H9 (cell line): Measurements from ENCODE around the gene EFCAB6. TPM values are rescaled to one million over a fixed set of nuclear protein-coding genes. Genes with fewer than 3 reads are reported as not detected.

Experiments
- DNase-seq: peaks from one replicate; pipeline ENCODE4 v3.0.0-alpha.2; 2017
- H2AFZ ChIP-seq: one replicate; pipeline ENCODE4 v1.6.1; 2013; ENCODE audit warnings: mild to moderate bottlenecking, low read length, control low read depth, moderate library complexity
- H2AK5ac ChIP-seq: 2 replicates; pipeline ENCODE4 v1.6.1; 2013; ENCODE audit warnings: low read length, control low read depth, mixed read lengths; ENCODE audit not compliant: insufficient read length
- H2BK120ac ChIP-seq: one replicate; pipeline ENCODE4 v1.6.1; 2013; ENCODE audit warnings: low read depth, mild to moderate bottlenecking, low read length, control low read depth, inconsistent platforms; ENCODE audit not compliant: poor library complexity, severe bottlenecking
- H2BK12ac ChIP-seq: 2 replicates; pipeline ENCODE4 v1.6.1; 2013; ENCODE audit warnings: low read length, control low read depth, mixed read lengths, low read depth; ENCODE audit not compliant: insufficient read length
- H2BK15ac ChIP-seq: 2 replicates; pipeline ENCODE4 v1.6.1; 2013; ENCODE audit warnings: low read depth, low read length, control low read depth
- H2BK20ac ChIP-seq: one replicate; pipeline ENCODE4 v1.6.1; 2013; ENCODE audit warnings: low read depth, mild to moderate bottlenecking, low read length, control low read depth, inconsistent platforms; ENCODE audit not compliant: poor library complexity, severe bottlenecking
- H2BK5ac ChIP-seq: 2 replicates; pipeline ENCODE4 v1.6.1; 2013; ENCODE audit warnings: low read length, control low read depth, mixed read lengths; ENCODE audit not compliant: insufficient read length
- H3K14ac ChIP-seq: 2 replicates; pipeline ENCODE4 v1.6.1; 2013; ENCODE audit warnings: low read length, control low read depth; ENCODE audit not compliant: insufficient read depth
- H3K18ac ChIP-seq: 2 replicates; pipeline ENCODE4 v1.6.1; 2013; ENCODE audit warnings: low read depth, mild to moderate bottlenecking, mixed read lengths, low read length, control low read depth; ENCODE audit not compliant: insufficient read length
- H3K23ac ChIP-seq: 2 replicates; pipeline ENCODE4 v1.6.1; 2013; ENCODE audit warnings: low read length, control low read depth, mixed read lengths, low read depth; ENCODE audit not compliant: insufficient read length
- H3K23me2 ChIP-seq: 2 replicates; pipeline ENCODE4 v1.6.1; 2013; ENCODE audit warnings: low read depth, mild to moderate bottlenecking, mixed read lengths, low read length, control low read depth; ENCODE audit not compliant: insufficient read length, poor library complexity, severe bottlenecking
- H3K27ac ChIP-seq: 2 replicates; pipeline ENCODE4 v1.5.1; 2013; ENCODE audit warnings: low read length, control low read depth, mixed read lengths, low read depth; ENCODE audit not compliant: insufficient read length
- H3K27me3 ChIP-seq: 2 replicates; pipeline ENCODE4 v1.6.1; 2013; ENCODE audit warnings: low read length, control low read depth, inconsistent platforms; ENCODE audit not compliant: insufficient read depth
- H3K4ac ChIP-seq: 2 replicates; pipeline ENCODE4 v1.6.1; 2013; ENCODE audit warnings: low read depth, mild to moderate bottlenecking, control low read depth, inconsistent platforms, low read length, moderate library complexity
- H3K4me1 ChIP-seq: 2 replicates; pipeline ENCODE4 v1.6.1; 2013; ENCODE audit warnings: low read length, control low read depth, inconsistent platforms; ENCODE audit not compliant: insufficient read depth
- H3K4me2 ChIP-seq: 2 replicates; pipeline ENCODE4 v1.6.1; 2013; ENCODE audit warnings: low read length, control low read depth, mixed read lengths; ENCODE audit not compliant: insufficient read length, insufficient read depth
- H3K56ac ChIP-seq: 2 replicates; pipeline ENCODE4 v1.6.1; 2013; ENCODE audit warnings: low read depth, mild to moderate bottlenecking, mixed read lengths, low read length, control low read depth; ENCODE audit not compliant: insufficient read length
- H3K79me1 ChIP-seq: 2 replicates; pipeline ENCODE4 v1.6.1; 2013; ENCODE audit warnings: low read depth, mild to moderate bottlenecking, moderate library complexity, low read length, control low read depth, inconsistent platforms; ENCODE audit not compliant: insufficient read depth, poor library complexity, severe bottlenecking
- H3K79me2 ChIP-seq: 2 replicates; pipeline ENCODE4 v1.6.1; 2013; ENCODE audit warnings: low read length, control low read depth, inconsistent platforms; ENCODE audit not compliant: insufficient read depth
- H3K9ac ChIP-seq: 2 replicates; pipeline ENCODE4 v1.6.1; 2013; ENCODE audit warnings: low read length, control low read depth, mixed read lengths; ENCODE audit not compliant: insufficient read length; ENCODE audit errors: extremely low read depth
- H3K9me3 ChIP-seq: one replicate; pipeline ENCODE4 v1.6.1; 2013; ENCODE audit warnings: low read depth, low read length, inconsistent platforms; ENCODE audit not compliant: control insufficient read depth
- H3T11ph ChIP-seq: one replicate; pipeline ENCODE4 v1.6.1; 2013; ENCODE audit warnings: mild to moderate bottlenecking, low read length, control low read depth, inconsistent platforms
- H4K20me1 ChIP-seq: one replicate; pipeline ENCODE4 v1.6.1; 2013; ENCODE audit not compliant: control insufficient read depth, insufficient read length, insufficient read depth
- H4K5ac ChIP-seq: 2 replicates; pipeline ENCODE4 v1.6.1; 2013; ENCODE audit warnings: low read depth, mild to moderate bottlenecking, mixed read lengths, low read length, control low read depth; ENCODE audit not compliant: insufficient read length
- H4K8ac ChIP-seq: replicated peaks from 2 replicates; pipeline ENCODE4 v1.6.1; 2013; ENCODE audit warnings: low read length, control low read depth, mixed read lengths, low read depth; ENCODE audit not compliant: insufficient read length
- H4K91ac ChIP-seq: 2 replicates; pipeline ENCODE4 v1.6.1; 2013; ENCODE audit warnings: low read depth, mild to moderate bottlenecking, moderate library complexity, mixed read lengths, low read length, control low read depth; ENCODE audit not compliant: insufficient read length
- H3K27ac Mint-ChIP-seq, 3 experiments: 2 replicates in 2 of 3; 3 replicates in 1 of 3; pipeline ENCODE4 v1.8.0; 2020 to 2021; ENCODE audit warnings: mixed read lengths in 3 of 3, mild to moderate bottlenecking in 1 of 3, moderate library complexity in 1 of 3
- H3K27me3 Mint-ChIP-seq: 2 replicates; pipeline ENCODE4 v1.8.0; 2021; ENCODE audit warnings: low read depth, mild to moderate bottlenecking, moderate library complexity, mixed read lengths
- H3K36me3 Mint-ChIP-seq, 3 experiments: 2 replicates in 2 of 3; 3 replicates in 1 of 3; pipeline ENCODE4 v1.8.0; 2020 to 2021; ENCODE audit warnings: low read depth in 3 of 3, mixed read lengths in 3 of 3; ENCODE audit not compliant: insufficient read depth in 1 of 3
- H3K4me1 Mint-ChIP-seq, 2 experiments: 2 replicates each; pipeline ENCODE4 v1.8.0; 2020; ENCODE audit warnings: mixed read lengths in 2 of 2
- H3K4me3 Mint-ChIP-seq, 2 experiments: 2 replicates in 1 of 2; 3 replicates in 1 of 2; pipeline ENCODE4 v1.8.0; 2020 to 2021; ENCODE audit warnings: mild to moderate bottlenecking in 2 of 2, mixed read lengths in 2 of 2, moderate library complexity in 1 of 2
- H3K9me3 Mint-ChIP-seq, 2 experiments: 2 replicates in 1 of 2; 3 replicates in 1 of 2; pipeline ENCODE4 v1.8.0; 2020; ENCODE audit warnings: mild to moderate bottlenecking in 2 of 2, mixed read lengths in 2 of 2, moderate library complexity in 1 of 2
- CTCF ChIP-seq: fragments of 200-600 bp; sonication (generic); conservative IDR thresholded peaks from 3 replicates; pipeline ENCODE4 v1.8.0; 2021; ENCODE audit warnings: antibody characterized with exemption, mild to moderate bottlenecking
- WGBS: extraction: QIAGEN DNeasy Blood & Tissue Kit; methylation state at CpG from one replicate; pipeline ENCODE4 v1.1.7; 2013; ENCODE audit warnings: missing lambda C conversion rate, low lambda C conversion rate, mixed read lengths; ENCODE audit not compliant: insufficient read length; ENCODE audit errors: extremely low coverage; 5-methylcytosine and 5-hydroxymethylcytosine counted together
- total RNA-seq: library from RNA; stranded (reverse); gene quantifications from 2 replicates; pipeline ENCODE4 v1.2.1, GENCODE V29; 2021

Gene EFCAB6
- total RNA-seq, 1 experiment from 2014 or later = 0.31 TPM

- H3K36me3 Mint-ChIP-seq = peaks cover 5 to 11% (median 8%) of the 10 kb centered on the region in 3 experiments; a peak in 5 of 7 replicates
- Histone ChIP-seq H3K23ac (no peak overlapping the region), H3K56ac (no peak overlapping the region), H3K4me2 (no peak overlapping the region), H2AK5ac (no peak overlapping the region), H2BK12ac (no peak overlapping the region), H3K79me1 (no peaks in the 10 kb centered on the region), H3K79me2 (no peaks in the 10 kb centered on the region), H3K18ac (no peak overlapping the region), H3K14ac (no peak overlapping the region), H4K91ac (no peak overlapping the region), H3K4ac (no peak overlapping the region), H2BK120ac (no peak overlapping the region), H4K8ac (no peak overlapping the region), H3K4me1 (no peaks in the 10 kb centered on the region), H2BK20ac (no peak overlapping the region), H3K23me2 (no peaks in the 10 kb centered on the region), H3K9me3 (no peaks in the 10 kb centered on the region), H4K20me1 (no peaks in the 10 kb centered on the region), H3T11ph (no peak overlapping the region), H2AFZ (no peak overlapping the region), H3K9ac (no peak overlapping the region), H2BK15ac (no peak overlapping the region), H3K27ac (no peak overlapping the region), H2BK5ac (no peak overlapping the region), H4K5ac (no peak overlapping the region), H3K27me3 (no peaks in the 10 kb centered on the region)
- H3K4me1 Mint-ChIP-seq = peaks cover 0 to 9% of the 10 kb centered on the region in 2 experiments; a peak in 2 of 4 replicates
- H3K27me3 Mint-ChIP-seq = peaks cover 12% of the 10 kb centered on the region
- no peak for TF ChIP-seq CTCF
- no peak overlapping the region for H3K27ac Mint-ChIP-seq
- H3K9me3 Mint-ChIP-seq = peaks cover 11 to 16% of the 10 kb centered on the region in 2 experiments
- no peak for DNase-seq
- no CpG with 5 or more reads among the region's 3 CpGs for WGBS
- no peak overlapping the region for H3K4me3 Mint-ChIP-seq
Measured at GRCh38 chr22:43533156-43533530, 279.0 kb downstream of the EFCAB6 start.
